ENCODE measurements around the gene SPATC1L.

Gene SPATC1L

GRCh38 chr21:46182548-46183336 is 1.5 kb downstream of the SPATC1L start:
- no peak overlapping the region for H3K4me3 ChIP-seq (ENCODE audit: low read depth, low read length)
- ChIA-PET POLR2A (no interaction called here), CTCF (no interaction called here)
- DNase-seq (ENCODE audit: low read depth, low spot score) = no peak
- no peak for TF ChIP-seq CTCF (IDR thresholded peaks at IDR 0.05; ENCODE audit: insufficient read depth, low read length, missing control alignments)

GRCh38 chr21:46181953-46182547 is 2.2 kb downstream of the SPATC1L start:
- ChIA-PET POLR2A (no interaction called here), CTCF (no interaction called here)
- no peak for DNase-seq (ENCODE audit: low read depth, low spot score)
- TF ChIP-seq CTCF (IDR thresholded peaks at IDR 0.05; ENCODE audit: insufficient read depth, low read length, missing control alignments) = no peak
- H3K4me3 ChIP-seq (ENCODE audit: low read depth, low read length) = no peak overlapping the region

GRCh38 chr21:46181436-46181835 is 2.8 kb downstream of the SPATC1L start:
- no peak for TF ChIP-seq CTCF (IDR thresholded peaks at IDR 0.05; ENCODE audit: insufficient read depth, low read length, missing control alignments)
- DNase-seq (ENCODE audit: low read depth, low spot score) = no peak
- POLR2A ChIA-PET = no interaction called here
- CTCF ChIA-PET = no interaction called here
- H3K4me3 ChIP-seq (ENCODE audit: low read depth, low read length) = no peak overlapping the region

DNA sequence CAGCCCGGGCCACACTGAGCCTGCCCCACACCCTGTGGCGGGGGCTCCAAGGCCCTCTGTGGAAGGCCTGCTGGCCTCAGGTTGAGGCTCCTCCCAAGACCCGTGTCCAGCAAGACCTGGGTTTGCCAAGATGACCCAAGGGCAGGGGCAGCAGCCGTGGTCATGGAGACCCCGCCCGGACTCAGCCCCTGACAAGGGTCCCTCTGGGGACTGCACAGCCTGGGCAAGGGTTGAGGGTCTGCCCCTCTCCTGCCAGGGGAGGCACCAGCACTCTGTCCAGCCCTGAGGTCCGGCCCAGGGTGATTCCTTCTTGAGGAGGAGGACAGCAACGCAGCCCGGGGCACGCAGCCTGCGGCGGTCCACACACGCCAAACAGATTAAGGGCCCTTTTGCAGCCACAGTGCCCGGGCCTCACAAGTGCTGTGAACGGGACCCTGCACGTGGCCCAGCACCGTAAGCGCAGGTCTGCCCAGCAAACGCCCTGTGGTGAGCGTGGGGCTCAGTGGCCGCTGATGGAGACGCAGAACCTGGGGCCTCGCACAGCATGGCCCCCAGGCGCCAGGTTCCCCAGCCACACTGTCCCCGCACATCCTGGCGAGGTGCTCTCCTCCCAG is 3.4 kb downstream of the SPATC1L start:
- POLR2A ChIA-PET = no interaction called here
- H3K4me3 ChIP-seq (ENCODE audit: low read depth, low read length) = no peak overlapping the region
- no peak for DNase-seq (ENCODE audit: low read depth, low spot score)
- no peak for TF ChIP-seq CTCF (IDR thresholded peaks at IDR 0.05; ENCODE audit: insufficient read depth, low read length, missing control alignments)
- CTCF ChIA-PET = no interaction called here

- TF ChIP-seq CTCF (IDR thresholded peaks at IDR 0.05; ENCODE audit: insufficient read depth, low read length, missing control alignments) = no peak
- ChIA-PET POLR2A (no interaction called here), CTCF (no interaction called here)
- H3K4me3 ChIP-seq (ENCODE audit: low read depth, low read length) = no peak overlapping the region
- DNase-seq (ENCODE audit: low read depth, low spot score) = no peak
Measured at GRCh38 chr21:46180079-46180722, 4.1 kb downstream of the SPATC1L start.

GRCh38 chr21:46179708-46180078 is 4.6 kb downstream of the SPATC1L start:
- TF ChIP-seq CTCF (IDR thresholded peaks at IDR 0.05; ENCODE audit: insufficient read depth, low read length, missing control alignments) = no peak
- no peak for DNase-seq (ENCODE audit: low read depth, low spot score)
- POLR2A ChIA-PET = no interaction called here
- no peak overlapping the region for H3K4me3 ChIP-seq (ENCODE audit: low read depth, low read length)
- CTCF ChIA-PET = no interaction called here
